ENCODE data around the gene IGSF22.

DNA sequence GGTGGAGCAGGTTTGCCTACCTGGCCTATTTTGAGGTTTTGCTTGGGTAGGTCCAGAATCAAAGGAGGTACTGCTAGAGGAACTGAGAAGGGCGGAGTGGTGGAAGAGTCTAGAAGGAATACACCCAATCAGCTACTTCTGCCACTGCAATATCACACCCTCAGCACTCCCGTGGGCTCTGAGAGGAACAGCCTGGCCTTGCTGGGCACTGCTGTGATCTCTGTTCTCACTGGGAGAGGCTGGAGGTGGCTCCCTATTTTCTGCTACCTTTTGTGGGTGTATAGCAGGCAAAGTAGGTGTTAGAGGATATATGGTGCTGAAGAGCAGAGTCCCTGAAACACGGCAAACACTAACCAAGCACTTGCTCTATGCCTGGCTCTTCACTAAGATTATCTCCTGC, 25.0 kb upstream of the IGSF22 start:
- TF ChIP-seq, protein P1, sequence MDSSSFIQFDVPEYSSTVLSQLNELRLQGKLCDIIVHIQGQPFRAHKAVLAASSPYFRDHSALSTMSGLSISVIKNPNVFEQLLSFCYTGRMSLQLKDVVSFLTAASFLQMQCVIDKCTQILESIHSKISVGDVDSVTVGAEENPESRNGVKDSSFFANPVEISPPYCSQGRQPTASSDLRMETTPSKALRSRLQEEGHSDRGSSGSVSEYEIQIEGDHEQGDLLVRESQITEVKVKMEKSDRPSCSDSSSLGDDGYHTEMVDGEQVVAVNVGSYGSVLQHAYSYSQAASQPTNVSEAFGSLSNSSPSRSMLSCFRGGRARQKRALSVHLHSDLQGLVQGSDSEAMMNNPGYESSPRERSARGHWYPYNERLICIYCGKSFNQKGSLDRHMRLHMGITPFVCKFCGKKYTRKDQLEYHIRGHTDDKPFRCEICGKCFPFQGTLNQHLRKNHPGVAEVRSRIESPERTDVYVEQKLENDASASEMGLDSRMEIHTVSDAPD (CRISPR knock-in tag; IDR thresholded peaks at IDR 0.05): no peak
- TF ChIP-seq GTF2F1 (IDR thresholded peaks at IDR 0.05; ENCODE audit: low read depth, low read length) (no peak), POLR2A (conservative IDR thresholded peaks at IDR 0.05) (no peak), FOXJ3 (CRISPR knock-in tag; IDR thresholded peaks at IDR 0.05) (no peak), HCFC1 (IDR thresholded peaks at IDR 0.05; ENCODE audit: low read depth, low read length) (no peak), FOXK1 (CRISPR knock-in tag; IDR thresholded peaks at IDR 0.05; ENCODE audit: borderline replicate concordance) (no peak), ETV6 (IDR thresholded peaks at IDR 0.05; ENCODE audit: borderline replicate concordance in 1 of 2, low read depth in 2 of 2, low read length in 1 of 2) (no peak), ETV6 (CRISPR knock-in tag; IDR thresholded peaks at IDR 0.05; ENCODE audit: borderline replicate concordance) (no peak), MAFK (IDR thresholded peaks at IDR 0.05; ENCODE audit: low read length) (no peak)
- TF ChIP-seq, protein P2, sequence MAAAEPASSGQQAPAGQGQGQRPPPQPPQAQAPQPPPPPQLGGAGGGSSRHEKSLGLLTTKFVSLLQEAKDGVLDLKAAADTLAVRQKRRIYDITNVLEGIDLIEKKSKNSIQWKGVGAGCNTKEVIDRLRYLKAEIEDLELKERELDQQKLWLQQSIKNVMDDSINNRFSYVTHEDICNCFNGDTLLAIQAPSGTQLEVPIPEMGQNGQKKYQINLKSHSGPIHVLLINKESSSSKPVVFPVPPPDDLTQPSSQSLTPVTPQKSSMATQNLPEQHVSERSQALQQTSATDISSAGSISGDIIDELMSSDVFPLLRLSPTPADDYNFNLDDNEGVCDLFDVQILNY (CRISPR knock-in tag; IDR thresholded peaks at IDR 0.05): no peak

Data from K562 (cell line).